Stimulated activated naive CD8-positive, alpha-beta T cell treated with anti-CD3 and anti-CD28 coated beads, Interleukin-15, Interleukin-2, amounts not matched to agents 100 U/mL and 50 U/mL, for 24 hours (primary cell): ENCODE results near the gene OPCML.
"Not testable (repeated sequence)": the region's sequence is repeated elsewhere in the genome, so short reads cannot be mapped to it uniquely, and the experiment has no call there.

Experiments
- ATAC-seq: fragments of 150-1000 bp; cut with Tn5 transposase; one replicate; pipeline ENCODE4 v1.10.0; 2021
- DNase-seq: peaks from one replicate; pipeline ENCODE4 v3.0.0; 2021

The OPCML gene

DNA sequence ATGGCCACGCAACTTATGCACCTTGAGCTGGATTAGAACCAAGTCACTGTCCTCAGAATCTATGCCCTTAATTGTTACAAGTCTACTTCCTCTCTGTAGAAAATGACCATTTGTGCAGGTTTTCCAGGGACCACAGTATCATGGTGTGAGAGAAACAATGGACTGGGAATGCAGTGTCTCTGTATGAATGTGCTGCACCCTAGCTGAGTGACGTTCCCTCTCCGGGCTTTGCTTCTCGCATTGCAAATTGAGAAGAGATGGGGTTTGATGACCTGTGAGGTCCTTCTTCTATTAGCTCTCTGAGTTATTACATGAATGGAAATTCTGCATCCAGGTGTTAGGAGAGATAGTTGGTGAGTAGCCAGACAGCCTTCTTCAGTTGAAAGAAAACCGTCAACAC is 1109.6 kb downstream of the OPCML start:
- no peak for ATAC-seq

DNA sequence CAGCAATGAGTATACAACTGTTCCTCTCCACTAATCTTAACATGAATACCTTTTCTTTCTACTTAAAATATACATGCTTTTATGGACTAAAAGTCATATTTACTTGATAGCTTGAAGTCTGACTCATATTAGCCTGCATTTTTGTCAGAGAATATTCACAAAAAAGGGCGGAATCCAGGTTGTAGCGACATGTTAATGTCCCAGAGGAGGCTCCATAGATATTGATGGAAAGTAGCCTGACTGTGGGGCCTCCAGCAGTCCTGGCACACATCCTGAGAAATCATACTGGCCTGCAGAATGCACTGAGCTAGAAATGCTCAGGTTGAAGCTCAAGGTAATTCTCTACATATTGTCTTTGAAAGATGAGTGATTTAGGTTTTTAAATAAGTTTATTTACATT is 1110.7 kb downstream of the OPCML start:
- no peak for DNase-seq
- ATAC-seq, result no peak

More for the DNA sequence above, 1109.6 kb downstream of the OPCML start:
- no peak for DNase-seq

DNA sequence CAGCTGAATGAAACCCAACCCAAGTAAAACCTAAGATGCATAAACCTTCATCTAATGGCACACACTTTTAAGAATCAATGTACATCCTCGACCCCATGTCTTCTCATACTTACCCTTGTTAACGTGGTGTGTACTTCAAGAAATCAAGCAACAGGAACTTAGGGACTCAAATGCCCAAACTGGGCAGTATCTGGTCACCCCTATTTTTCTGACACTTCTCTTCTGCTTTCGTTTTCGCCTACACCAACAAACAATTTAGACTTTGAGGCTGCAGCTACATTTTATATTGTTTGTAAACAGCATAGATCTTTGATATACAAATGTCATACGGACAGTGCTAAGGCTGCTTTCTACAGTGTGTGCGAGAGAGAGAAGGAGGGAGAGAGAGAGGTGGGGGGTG is 1117.8 kb downstream of the OPCML start:
- no peak for ATAC-seq
- DNase-seq, result no peak

DNA sequence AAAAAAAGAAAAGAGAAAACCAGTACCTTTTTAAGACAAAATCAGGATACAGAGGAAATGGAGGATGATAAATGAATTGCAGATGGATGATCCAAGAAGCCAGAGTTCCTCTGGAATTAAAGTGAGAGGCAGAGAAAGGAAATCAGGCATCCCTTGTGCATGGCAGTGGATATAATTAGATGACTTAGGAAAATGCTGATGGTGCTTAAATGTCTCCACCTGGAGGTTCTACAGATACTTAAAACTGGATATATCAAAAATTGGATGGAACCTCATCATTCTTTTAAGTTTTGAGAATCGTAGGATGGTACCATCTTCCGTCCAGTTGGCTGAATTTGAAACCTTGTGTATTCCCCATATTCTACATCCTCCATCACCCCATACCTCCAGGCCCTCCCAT is 1121.9 kb downstream of the OPCML start:
- ATAC-seq, result no peak
- DNase-seq, result no peak

DNA sequence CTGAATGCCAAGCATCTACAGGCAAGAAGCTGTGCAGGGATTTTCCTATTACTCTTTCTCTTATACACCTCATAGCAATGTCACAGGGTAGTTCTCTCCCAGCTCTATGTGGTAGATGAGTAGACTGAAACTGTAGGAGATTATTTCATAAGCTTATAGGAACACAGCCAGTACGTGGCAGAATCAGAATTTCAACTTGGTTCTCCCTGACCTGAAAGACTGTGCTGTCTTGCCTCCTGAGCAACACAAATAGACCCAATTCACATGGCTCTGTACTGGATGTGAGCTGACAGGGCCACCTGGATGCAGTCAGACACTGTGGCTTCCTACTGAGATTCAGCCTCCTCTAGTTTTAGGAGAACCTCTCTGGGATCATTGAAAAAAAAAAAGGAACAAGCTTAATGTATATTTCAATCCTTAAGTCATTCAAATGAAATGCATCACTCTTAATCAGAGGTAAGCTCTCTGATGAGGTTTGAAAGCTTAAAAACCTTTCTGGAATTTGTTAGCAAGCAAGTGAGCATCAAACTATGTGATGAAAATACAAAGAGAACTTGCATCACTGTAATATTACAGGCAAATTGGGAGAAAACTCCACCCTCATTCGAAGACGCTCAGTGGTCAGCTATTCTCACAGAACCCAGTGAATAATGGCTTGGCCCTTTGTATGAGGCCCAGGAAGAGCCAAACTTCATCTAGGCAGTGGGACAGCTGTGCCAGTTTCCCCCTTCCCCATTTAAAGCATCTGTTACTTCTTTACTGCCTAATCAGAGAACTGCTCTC is 1122.5 kb downstream of the OPCML start:
- ATAC-seq (no peak), DNase-seq (no peak)

DNA sequence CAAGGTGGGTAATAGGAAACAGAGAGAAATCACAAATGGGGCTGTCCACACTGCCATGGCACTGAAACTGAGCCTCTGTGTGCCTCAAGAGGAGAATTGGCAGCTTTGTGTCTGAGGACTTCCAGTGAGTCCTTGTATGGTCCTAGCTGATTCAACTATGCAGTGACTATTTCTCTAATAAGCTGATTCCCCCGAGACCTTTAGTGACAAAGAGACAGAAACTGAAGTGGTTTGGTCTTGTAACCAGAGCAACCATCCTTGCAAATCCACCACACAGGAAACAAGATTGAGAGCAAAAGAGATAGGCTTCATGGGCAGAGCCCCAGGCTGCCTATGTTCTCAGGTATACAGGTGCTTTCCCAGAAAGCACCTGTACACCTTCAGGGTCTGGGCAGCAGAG is 1123.4 kb downstream of the OPCML start:
- DNase-seq (no peak), ATAC-seq (no peak)

DNA sequence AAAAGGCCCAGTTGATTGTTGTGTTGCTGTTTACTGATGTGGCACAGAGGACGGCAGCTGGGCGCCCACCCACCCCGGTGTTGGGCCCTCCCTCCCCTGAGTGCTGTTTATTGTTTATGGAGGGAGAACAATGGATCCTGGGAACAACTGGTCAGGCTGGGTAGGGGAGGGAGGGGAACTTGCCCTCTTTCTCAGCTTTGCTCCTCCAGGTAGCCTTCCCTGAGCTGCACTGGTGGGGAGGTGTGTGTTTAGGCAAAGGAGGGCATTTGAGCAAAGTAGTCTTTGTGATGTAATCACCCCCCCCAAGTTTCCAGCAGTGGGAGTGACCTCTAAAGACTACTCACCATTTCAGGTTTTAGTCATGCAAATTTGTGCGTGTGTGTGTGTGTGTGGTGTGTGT is 1126.6 kb downstream of the OPCML start:
- DNase-seq (no peak), ATAC-seq (no peak)

DNA sequence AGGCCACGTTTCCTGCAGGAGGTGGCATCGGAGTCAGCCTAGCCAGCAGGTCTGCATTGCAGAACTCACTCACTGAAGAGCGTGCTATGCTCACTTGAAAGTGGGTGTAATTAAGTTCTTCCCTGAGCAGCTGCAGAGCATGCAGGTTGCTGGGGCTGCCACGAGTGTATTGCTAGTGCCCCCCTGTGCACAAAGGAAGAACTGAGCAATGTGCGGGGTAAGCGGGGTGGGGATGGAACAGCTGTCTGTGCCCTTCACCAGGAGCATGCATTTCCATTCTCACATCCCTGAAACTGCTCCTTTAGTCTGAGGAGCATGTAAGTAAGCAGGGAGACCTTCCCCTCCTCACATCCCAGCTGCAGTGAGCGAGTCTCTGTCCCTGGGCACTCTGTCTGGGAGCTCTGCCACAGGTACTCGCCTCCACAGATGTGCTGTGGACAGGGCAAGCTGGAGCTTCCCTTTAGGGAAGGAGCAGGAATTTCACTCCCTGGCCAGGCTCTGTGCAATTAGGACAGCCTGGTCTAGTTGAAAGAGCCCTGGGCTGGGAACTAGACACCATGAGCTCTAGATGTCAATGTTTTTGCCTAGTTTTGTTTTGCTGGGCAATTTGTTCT is 1130.1 kb downstream of the OPCML start:
- DNase-seq, result no peak
- no peak for ATAC-seq

DNA sequence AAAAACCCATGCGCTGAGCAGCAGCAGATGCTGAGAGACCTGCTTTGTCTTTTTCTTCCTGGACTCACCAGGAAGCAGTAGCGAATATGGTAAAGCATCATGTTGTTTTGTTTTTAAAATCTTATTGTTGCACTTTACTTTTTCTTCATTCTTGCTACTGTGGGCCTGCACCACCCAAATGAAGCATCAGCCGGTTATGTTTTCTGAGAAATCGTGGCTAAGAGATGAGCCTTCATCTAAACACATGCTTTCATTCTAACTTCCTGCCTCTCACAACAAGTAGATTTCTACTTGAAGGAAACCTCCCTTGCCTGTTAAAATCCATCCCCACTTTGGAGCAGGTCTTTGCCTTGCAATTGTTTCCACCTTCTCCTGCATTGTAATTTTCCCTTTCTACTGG is 1136.0 kb downstream of the OPCML start:
- ATAC-seq (no peak), DNase-seq (no peak)

DNA sequence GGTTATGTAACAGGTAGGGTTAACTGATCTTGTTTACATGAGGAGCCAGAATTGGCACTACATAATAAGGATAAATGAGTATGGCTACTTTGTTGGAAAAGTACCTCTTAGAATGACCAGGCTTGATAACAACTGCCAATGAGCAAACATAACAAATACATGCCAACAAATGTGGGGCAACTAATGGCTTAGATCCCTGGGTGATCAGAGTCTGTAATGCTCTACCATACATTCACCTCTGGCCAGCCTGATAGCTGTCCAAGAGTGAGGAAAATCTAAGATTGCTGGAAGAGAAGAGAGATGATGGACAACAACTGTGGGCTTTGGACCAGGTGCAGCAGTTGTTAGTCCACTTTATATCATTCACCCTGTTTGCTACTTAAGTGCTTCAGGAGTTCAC is 1136.9 kb downstream of the OPCML start:
- ATAC-seq (no peak), DNase-seq (no peak)

DNA sequence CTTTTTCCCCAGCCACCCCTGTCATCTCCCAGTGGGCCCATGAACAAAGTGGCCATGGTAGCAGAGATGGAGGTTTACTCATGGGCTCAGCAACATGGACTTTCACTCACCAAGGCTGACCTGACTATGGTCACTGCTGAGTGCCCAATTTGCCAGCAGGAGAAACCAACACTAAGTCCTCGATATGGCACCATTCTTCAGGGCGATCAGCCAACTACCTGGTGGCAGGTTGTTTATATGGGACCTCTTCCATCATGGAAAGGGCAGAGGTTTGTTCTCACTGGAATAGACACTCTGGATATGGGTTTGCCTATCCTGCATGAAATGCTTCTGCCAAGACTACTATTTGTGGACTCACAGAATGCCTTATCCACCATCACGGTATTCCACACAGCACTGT is 1152.8 kb downstream of the OPCML start:
- DNase-seq (no peak), ATAC-seq (no peak)

DNA sequence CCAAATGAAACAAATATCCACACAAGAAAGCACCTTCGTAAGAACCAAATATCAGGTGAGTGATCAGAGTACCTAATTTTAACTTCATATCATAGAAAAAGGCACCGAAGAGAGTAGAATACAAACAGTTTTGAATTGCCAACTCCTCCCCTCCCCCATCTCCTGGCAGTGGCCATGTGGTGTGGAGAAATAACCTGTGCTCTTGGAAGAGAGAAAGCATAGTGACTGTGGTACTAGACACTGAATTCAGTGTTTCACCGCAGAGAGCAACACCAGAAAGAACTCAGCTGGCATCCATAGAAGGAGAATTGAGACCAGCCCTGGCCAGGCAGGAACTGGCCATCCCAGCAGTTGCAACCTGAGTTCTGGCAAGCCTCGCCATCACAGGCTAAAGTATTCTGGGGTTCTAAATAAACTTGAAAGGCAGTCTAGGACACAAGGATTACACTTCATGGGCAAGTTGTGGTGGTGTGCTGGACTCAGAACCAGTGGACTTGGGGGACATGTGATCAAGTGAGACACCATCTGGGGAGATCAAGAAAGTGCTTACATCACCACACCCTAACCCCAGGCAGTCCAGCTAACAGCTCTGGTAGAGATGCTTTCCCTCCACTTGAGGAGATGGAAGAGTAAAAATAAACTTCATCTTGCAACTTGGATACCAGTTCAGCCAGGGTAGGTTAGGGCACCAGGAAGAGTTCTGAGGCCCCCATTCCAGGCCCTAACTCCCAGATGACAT is 1158.7 kb downstream of the OPCML start:
- DNase-seq, result no peak

DNA sequence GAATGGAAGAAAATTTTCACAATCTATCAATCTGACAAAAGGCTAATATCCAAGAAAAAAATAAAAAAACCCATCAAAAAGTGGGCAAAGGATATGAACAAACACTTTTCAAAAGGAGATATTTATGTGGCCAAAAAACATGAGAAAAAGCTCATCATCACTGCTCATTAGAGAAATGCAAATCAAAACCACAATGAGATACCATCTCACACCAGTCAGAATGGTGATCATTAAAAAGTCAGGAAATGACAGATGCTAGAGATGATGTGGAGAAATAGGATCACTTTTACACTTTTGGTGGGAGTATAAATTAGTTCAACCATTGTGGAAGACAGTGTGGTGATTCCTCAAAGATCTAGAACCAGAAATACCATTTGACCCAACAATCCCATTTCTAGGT is 1162.2 kb downstream of the OPCML start:
- DNase-seq, ATAC-seq: not testable (repeated sequence)

More for the DNA sequence above, 1158.7 kb downstream of the OPCML start:
- ATAC-seq, result no peak

DNA sequence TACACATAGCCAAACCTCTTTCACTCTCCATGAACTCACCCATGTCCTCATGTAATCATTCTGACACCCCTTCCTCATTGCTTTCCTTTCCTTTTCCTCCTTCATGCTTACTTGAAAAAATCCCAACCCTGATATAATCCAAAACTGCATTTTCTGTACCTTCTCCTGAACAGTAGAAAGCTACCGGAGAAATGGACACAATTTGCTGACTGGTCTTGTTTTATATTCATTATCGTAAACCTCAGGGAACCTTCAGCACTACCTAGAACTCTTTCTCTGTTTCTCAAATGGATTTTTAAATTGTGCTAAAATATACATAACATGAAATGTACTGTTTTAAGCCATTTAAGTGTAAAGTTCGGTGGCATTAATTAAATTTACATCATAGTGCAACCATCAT is 1165.0 kb downstream of the OPCML start:
- DNase-seq (no peak), ATAC-seq (no peak)

DNA sequence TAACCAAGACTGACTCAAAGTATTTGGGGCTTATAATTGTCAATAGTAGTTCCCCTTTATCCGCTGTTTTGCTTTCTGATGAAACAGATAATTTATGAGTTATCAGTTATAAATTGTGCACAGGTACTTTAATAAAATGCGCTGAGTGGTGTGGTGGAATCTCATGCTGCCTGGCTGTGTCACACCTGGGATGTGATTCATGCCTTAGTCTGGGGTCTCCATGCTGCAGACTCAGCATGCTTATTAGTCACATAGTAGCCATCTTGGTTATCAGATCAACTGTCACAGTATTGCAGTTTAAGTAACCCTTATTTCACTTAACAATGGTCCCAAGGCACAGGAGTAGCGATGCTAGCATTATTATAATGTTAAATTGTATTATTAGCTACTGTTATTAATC is 1166.7 kb downstream of the OPCML start:
- ATAC-seq, result no peak
- no peak for DNase-seq
